ENCODE measurements around the gene ERC2.

GRCh38 chr3:56107157-56107556, 361.1 kb downstream of the ERC2 start:
- TF ChIP-seq RARB (CRISPR knock-in tag; IDR thresholded peaks at IDR 0.05) (no peak), CREB5 (CRISPR knock-in tag; IDR thresholded peaks at IDR 0.05; ENCODE audit: low read depth) (no peak), TSHZ2 (CRISPR knock-in tag; IDR thresholded peaks at IDR 0.05) (no peak), POU6F1 (CRISPR knock-in tag; IDR thresholded peaks at IDR 0.05; ENCODE audit: borderline replicate concordance, low read depth) (no peak), PATZ1 (CRISPR knock-in tag; IDR thresholded peaks at IDR 0.05; ENCODE audit: borderline replicate concordance) (no peak), OSR1 (CRISPR knock-in tag; IDR thresholded peaks at IDR 0.05) (no peak), CSRNP3 (CRISPR knock-in tag; IDR thresholded peaks at IDR 0.05) (no peak), ZFP30 (CRISPR knock-in tag; IDR thresholded peaks at IDR 0.05) (no peak)

All from SK-N-SH treated with all-trans-retinoic acid at 6 μM for 48 hours (cell line).